HG02943 (cell line): ENCODE measurements around the gene ETDC.
"Not testable (repeated sequence)": the region's sequence is repeated elsewhere in the genome, so short reads cannot be mapped to it uniquely, and the experiment has no call there.

ENCODE experiments used
- ATAC-seq: cut with Tn5 transposase; IDR thresholded peaks from one replicate; pipeline ENCODE4 v1.9.1; 2021; ENCODE audit warnings: mild to moderate bottlenecking, low read depth, moderate library complexity; ENCODE audit not compliant: unreplicated experiment

The ETDC gene

GRCh38 chrX:135309430-135309923, at the start of gene ETDC:
Gene ETDC, plus strand, starts transcription at chrX:135309480. Its CDS starts 0 bp downstream, at chrX:135309480.
- no peak for ATAC-seq

DNA sequence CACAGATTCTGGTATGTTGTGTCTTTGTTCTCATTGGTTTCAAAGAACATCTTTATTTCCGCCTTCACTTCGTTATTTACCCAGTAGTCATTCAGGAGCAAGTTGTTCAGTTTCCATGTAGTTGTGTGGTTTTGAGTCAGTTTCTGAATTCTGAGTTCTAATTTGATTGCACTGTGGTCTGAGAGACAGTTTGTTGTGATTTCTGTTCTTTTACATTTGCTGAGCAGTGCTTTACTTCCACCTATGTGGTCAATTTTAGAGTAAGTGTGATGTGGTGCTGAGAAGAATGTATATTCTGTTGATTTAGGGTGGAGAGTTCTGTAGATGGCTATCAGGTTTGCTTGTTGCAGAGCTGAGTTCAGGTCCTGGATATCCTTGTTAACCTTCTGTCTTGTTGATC, 48.3 kb upstream of the ETDC start:
- not testable (repeated sequence) for ATAC-seq

DNA sequence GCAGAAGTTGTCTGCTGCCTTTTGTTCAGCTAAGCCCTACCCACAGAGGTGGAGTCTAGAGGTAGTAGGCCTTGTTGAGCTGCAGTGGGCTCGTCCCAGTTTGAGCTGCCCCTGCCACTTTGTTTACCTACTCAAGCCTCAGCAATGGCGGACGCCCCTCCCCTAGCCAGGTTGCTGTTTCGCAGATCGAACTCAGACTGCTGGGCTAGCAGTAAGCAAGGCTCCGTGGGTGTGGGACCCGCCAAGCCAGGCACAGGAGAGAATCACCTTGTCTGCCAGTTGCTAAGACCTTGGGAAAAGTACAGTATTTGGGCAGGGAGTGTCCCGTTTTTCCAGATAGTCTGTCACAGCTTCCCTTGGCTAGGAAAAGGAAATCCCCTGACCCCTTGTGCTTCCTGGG, 45.9 kb upstream of the ETDC start:
- ATAC-seq = not testable (repeated sequence)

- no peak for ATAC-seq
Observed at GRCh38 chrX:135264206-135264605, 45.1 kb upstream of the ETDC start.

- ATAC-seq = no peak
Observed at GRCh38 chrX:135273162-135273561, 36.1 kb upstream of the ETDC start.

DNA sequence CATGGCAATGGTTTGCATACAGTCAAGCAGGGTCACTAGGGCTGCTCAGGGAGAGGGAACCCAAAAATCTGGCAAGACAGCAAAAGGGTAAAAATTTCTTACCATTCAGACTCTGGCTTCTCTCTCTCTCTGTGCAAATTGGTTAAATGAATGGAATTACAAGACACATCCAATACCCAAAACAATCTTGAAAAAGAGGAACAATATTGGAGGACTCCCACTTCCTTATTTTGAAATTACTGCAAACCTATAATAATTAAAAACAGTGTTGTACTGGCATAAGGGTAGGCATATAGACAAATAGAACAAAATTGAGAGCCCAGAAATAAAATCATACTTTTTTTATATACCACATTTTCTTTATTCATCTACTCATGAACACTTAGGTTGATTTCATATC, 33.3 kb upstream of the ETDC start:
- ATAC-seq = no peak

DNA sequence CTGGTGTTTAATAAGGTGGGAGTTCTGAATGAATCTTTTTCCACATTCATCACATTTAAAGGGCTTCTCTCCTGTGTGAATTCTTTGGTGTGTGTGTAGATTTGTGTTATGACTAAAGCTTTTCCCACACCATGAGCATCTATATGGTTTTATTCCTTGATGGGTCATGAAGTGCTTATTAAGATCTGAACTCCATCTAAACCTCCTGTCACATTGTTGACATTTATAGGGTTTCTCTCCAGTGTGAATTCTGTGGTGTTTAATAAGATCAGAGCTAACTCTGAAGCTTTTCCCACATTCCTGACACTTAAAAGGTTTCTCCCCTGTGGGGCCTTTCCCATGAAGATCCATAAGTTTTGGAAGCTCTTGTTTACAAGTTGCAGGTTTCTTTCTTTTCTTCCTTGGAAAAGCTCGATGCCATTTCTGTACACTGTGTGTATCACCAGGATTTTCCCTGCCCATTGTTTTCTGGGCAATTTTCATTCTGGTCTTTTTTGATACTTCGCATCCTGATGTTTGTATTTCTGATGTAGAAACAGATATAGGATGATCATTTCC, 21.9 kb upstream of the ETDC start:
- ATAC-seq = no peak

DNA sequence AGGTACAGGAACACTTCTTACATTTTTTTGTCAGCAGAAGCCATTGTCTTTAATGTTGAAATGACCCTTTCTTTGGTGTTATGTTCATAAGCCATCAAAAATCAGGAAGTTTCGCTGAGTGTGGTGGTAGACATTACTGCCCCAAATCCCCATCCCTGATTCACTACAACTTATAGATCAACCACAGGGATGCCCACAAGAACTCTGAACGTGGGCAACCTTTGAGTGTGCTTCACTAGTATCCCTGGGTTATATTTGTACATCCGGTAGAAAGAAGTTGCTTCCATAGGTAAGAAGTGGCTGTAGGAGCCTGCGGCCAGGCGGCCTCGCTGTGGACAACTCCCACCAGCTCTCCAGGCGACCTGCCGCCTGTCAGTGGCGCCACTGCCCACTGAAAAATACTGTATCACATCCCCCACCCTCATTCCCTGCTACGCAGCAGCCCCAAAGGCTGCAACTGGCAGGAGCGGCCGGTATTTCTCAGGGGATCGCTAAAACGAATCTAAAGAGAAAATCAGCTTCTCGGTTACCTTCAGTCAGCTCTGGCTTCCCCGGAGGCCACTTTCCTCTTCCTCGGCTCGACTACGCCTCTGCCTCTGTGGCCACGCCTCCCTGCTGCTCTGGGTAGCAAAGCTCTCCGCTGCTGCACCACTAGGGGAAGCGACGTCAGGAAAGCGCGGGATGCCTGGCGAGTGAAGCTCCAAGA, 13.9 kb upstream of the ETDC start:
- ATAC-seq = no peak

DNA sequence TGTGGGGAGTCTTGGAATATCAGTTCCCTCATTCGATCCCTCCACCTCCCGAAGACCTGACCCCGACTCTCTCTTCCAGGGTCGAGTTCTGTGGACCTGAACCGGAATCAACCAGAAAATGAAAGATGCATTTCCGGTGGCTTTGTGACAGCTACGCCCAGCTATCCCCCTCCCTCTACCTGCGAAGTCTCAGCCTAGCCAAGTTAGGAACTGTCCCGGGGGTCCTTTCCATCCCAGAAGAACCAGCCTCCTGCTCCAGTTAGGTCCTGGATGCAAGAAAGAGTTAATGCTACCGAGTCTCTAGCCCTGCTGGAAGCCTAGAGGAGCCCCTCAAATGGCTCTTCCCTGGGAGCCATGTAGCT, 13.4 kb upstream of the ETDC start:
- no peak for ATAC-seq

DNA sequence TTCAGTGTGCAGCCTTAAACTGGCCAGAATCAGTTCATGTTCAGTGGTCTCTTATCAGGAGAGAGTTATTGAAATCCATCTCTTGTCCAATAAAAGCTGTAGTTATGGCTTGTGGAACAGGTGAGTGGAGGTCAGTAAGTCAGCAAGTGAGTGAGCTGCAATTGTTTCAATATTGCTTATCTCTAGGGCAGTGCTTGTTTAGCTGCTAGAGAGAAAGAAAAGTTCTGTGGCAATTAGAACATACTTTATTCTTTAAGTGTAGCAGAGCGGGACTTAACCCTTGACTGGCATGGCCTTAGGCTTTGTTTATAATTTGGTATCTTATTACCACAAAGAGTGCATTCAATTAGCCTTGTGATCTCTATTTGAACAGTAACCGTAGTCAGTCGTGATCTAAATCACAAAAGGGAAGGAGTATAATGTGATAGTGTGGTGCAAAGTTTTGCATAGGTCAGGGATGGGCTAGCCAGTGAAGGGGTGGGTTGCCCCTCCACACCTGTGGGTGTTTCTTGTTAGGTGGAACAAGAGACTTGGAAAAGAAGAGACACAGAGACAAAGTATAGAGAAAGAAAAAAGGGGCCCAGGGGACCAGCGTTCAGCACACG, 6.9 kb upstream of the ETDC start:
- ATAC-seq = no peak

DNA sequence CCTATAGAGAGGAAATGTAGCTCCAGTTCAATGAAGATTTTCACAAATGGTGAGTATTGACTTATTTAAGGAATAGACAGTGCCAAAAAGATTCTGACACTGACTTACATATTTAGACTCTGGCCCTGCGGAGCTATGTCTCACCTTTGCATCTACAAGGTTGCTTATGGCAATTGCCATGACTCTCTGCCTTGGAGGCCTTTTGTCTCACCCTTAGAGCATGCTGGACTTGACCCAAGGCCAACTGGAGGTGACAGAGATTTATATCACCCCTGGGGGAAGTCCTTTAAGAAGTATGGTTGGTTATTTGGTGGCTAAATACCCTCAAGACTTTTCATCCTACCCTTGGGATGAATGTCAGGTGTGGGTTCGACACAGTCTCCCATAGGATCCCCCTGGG, 4.5 kb upstream of the ETDC start:
- ATAC-seq = no peak

DNA sequence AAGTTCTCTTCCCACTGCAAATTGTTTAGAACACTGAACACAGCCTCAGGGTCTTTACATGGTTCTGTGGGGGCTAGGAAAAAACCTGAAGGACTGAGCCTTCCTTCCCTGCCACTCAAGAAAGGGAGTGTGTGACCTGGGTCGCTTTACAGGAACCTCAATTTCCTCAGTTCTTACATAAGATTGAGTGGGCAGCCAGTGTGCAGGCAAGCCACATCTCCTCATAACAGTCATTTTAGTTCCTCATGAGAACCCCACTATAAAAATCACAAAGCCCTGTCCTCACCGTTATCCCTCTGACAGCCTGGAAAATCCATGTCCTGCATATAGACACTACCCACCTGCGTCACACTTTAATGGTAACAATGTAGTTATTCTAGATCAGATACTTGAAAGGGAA, 2.1 kb upstream of the ETDC start:
- ATAC-seq = no peak

GRCh38 chrX:135308345-135308855, 880 bp upstream of the ETDC start:
- ATAC-seq = no peak

DNA sequence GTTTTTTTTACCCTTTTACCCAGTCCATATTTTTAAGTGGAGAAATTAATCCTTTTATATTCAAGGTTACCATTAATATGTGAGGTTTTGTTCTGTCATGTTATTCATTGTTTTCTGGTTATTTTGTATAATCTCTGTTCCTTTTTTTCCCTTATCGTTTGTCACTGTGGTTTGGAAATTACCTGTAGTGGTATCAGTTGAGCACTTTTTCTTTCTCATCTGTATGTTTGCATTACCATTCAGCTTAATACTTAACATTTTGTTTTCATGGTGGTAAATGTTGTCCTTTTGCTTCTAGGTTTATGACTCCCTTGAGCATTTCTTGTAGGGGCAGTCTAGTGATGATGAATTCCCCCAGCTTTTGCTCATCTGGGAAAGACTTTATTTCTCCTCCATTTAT, 6.6 kb downstream of the ETDC start:
- no peak for ATAC-seq

DNA sequence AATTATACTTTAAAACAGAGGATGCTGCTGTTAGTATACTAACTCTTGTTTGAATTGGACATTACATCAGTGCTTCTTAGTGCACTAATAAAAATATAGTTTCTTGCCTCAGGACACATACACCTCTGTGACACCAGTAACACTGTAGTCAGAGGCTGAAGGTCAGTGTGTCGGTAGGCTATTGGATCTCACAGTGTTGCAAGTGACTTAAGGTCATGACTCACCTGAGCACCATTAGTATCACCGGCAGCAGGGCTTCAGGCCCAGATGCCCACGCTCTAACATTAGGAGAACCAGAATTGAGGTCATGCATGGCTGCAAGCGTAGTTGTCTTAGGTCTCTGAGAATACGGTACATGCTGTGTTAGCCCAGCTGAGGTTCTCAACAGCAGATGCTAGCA, 15.2 kb downstream of the ETDC start:
- ATAC-seq = no peak

GRCh38 chrX:135325036-135325818, 15.9 kb downstream of the ETDC start:
- ATAC-seq = not testable (repeated sequence)

GRCh38 chrX:135327299-135327698, 18.0 kb downstream of the ETDC start:
- ATAC-seq = no peak

- no peak for ATAC-seq
Observed at GRCh38 chrX:135328421-135329005, 19.2 kb downstream of the ETDC start.

DNA sequence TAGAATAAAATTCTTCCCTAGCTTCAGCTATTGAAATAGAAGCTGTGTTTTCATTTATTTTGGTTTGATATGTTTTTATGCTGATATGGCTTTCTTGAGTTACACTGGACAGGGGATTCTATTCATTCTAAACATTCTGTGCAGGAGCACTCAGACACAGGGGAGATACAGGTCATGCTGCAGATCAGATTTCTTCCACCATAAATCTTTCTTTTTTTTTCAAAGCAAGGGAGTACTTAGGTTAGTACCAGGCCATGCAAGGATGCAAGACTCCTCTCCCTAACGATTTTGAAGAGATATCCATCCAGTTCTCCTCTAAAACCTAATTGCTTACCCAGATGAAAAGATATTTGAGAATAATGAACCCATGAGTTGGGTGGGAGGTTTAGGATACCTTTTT, 21.4 kb downstream of the ETDC start:
- ATAC-seq = no peak

- ATAC-seq = no peak
Observed at GRCh38 chrX:135331525-135331924, 22.2 kb downstream of the ETDC start.

DNA sequence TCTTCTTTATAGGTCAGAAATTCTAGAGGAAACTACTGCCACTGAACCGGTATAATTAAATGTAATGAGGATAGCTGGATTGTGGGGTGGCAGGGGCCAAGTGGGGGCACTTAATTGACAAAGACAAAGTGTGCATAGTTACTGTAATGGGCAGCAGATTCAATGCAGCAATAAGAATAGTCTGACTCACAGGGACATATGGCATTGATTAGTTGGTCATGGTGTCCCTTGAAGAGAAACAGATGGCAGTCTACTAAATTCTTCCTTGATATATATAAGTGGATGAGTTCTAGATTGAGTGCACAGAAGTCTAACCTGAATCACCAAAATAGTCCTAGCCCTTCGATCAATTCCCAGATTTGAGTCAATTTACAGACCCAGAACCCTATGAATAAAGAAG, 31.6 kb downstream of the ETDC start:
- ATAC-seq = no peak
